Neural cell (in vitro differentiated cells): ENCODE measurements around the gene IQGAP2.

ENCODE experiments used
- EP300 ChIP-seq: fragments of 450-650 bp; conservative IDR thresholded peaks from 2 replicates; pipeline ENCODE4 v1.6.1; 2014; ENCODE audit warnings: antibody characterized with exemption, mild to moderate bottlenecking, moderate library complexity; ENCODE audit not compliant: poor library complexity, severe bottlenecking
- EZH2 ChIP-seq: fragments of 200-600, 300-800 bp; shearing (Covaris generic), sonication (generic); IDR thresholded peaks from 2 replicates; pipeline ENCODE4 v1.6.1; 2014; ENCODE audit warnings: antibody characterized with exemption, low read length, borderline replicate concordance, mild to moderate bottlenecking; ENCODE audit not compliant: insufficient read depth, poor library complexity, severe bottlenecking
- MXI1 ChIP-seq: fragments of 450-650 bp; conservative IDR thresholded peaks from 2 replicates; pipeline ENCODE4 v1.6.1; 2014; ENCODE audit warnings: antibody characterized with exemption, mild to moderate bottlenecking; ENCODE audit not compliant: poor library complexity, severe bottlenecking
- POLR2AphosphoS5 ChIP-seq: IDR thresholded peaks from 2 replicates; pipeline ENCODE4 v1.6.1; 2012
- RAD21 ChIP-seq: fragments of 450-650 bp; conservative IDR thresholded peaks from 2 replicates; pipeline ENCODE4 v1.6.1; 2014; ENCODE audit warnings: antibody characterized with exemption, mild to moderate bottlenecking, moderate library complexity
- SMC3 ChIP-seq: fragments of 450-650 bp; conservative IDR thresholded peaks from 2 replicates; pipeline ENCODE4 v1.6.1; 2014; ENCODE audit warnings: antibody characterized with exemption, mild to moderate bottlenecking, moderate library complexity; ENCODE audit not compliant: poor library complexity
- TAF1 ChIP-seq: IDR thresholded peaks from 2 replicates; pipeline ENCODE4 v1.6.1; 2012; ENCODE audit warnings: low read depth
- TF ChIP-seq, protein P1 (sequence below): fragments of 450-650 bp; IDR thresholded peaks from 2 replicates; pipeline ENCODE4 v1.5.1; 2014; ENCODE audit warnings: antibody characterized with exemption, mild to moderate bottlenecking, moderate library complexity; ENCODE audit not compliant: poor library complexity, severe bottlenecking
- TF ChIP-seq, protein P2 (sequence below): IDR thresholded peaks from 2 replicates; pipeline ENCODE4 v1.6.1; 2012; ENCODE audit warnings: borderline replicate concordance

DNA sequence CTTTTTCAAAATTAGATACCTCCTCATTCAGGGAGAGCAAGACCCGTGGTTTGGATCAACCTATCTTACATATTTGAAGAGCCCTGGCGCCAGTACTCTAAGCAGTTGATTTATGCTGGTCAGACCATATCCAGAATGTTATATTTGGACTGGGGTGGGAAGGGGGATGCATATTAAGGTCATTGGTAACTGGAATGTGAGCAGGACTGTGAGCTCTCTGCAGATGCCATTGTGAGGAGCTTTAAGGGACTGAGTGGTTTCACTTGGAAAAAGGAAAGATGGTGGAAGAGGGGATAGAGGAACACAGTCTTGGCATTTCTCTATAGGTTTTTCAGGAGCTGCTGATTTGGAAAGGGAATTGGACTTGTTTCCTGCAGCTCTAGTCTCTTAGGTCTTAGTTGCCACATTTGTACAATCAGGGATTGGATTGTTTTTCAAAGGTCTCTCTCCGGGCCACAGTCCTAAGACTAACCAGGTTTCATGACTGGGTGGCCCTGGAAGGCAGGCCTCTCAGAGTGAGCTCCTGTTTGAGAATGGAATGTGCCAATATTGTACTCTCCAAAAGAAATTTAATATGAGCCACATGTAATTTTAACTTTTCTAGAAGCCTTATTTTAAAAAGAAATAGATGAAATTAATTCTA lies 287.1 kb downstream of the IQGAP2 start:
- TF ChIP-seq, protein P1, sequence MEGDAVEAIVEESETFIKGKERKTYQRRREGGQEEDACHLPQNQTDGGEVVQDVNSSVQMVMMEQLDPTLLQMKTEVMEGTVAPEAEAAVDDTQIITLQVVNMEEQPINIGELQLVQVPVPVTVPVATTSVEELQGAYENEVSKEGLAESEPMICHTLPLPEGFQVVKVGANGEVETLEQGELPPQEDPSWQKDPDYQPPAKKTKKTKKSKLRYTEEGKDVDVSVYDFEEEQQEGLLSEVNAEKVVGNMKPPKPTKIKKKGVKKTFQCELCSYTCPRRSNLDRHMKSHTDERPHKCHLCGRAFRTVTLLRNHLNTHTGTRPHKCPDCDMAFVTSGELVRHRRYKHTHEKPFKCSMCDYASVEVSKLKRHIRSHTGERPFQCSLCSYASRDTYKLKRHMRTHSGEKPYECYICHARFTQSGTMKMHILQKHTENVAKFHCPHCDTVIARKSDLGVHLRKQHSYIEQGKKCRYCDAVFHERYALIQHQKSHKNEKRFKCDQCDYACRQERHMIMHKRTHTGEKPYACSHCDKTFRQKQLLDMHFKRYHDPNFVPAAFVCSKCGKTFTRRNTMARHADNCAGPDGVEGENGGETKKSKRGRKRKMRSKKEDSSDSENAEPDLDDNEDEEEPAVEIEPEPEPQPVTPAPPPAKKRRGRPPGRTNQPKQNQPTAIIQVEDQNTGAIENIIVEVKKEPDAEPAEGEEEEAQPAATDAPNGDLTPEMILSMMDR = no peak
- TF ChIP-seq RAD21 (no peak), TAF1 (no peak), POLR2AphosphoS5 (no peak), EZH2 (no peak), MXI1 (no peak), EP300 (no peak), SMC3 (no peak)
- TF ChIP-seq, protein P2, sequence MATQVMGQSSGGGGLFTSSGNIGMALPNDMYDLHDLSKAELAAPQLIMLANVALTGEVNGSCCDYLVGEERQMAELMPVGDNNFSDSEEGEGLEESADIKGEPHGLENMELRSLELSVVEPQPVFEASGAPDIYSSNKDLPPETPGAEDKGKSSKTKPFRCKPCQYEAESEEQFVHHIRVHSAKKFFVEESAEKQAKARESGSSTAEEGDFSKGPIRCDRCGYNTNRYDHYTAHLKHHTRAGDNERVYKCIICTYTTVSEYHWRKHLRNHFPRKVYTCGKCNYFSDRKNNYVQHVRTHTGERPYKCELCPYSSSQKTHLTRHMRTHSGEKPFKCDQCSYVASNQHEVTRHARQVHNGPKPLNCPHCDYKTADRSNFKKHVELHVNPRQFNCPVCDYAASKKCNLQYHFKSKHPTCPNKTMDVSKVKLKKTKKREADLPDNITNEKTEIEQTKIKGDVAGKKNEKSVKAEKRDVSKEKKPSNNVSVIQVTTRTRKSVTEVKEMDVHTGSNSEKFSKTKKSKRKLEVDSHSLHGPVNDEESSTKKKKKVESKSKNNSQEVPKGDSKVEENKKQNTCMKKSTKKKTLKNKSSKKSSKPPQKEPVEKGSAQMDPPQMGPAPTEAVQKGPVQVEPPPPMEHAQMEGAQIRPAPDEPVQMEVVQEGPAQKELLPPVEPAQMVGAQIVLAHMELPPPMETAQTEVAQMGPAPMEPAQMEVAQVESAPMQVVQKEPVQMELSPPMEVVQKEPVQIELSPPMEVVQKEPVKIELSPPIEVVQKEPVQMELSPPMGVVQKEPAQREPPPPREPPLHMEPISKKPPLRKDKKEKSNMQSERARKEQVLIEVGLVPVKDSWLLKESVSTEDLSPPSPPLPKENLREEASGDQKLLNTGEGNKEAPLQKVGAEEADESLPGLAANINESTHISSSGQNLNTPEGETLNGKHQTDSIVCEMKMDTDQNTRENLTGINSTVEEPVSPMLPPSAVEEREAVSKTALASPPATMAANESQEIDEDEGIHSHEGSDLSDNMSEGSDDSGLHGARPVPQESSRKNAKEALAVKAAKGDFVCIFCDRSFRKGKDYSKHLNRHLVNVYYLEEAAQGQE = no peak
